Liver (tissue), 9 donors: ENCODE data around the gene PRICKLE4. TPM values are rescaled to one million over a fixed set of nuclear protein-coding genes. Genes with fewer than 3 reads are reported as not detected.

Experiments
- DNase-seq: peaks from one replicate; pipeline ENCODE4 v3.0.0-alpha.2; 2017; ENCODE audit warnings: low spot score
- H3K27ac ChIP-seq, 2 donors: one replicate each; pipeline ENCODE4 v1.7.0; 2013; ENCODE audit warnings: inconsistent platforms in 2 of 2, low read length in 2 of 2, control low read depth in 1 of 2, low read depth in 1 of 2, mild to moderate bottlenecking in 1 of 2
- H3K27me3 ChIP-seq, 4 donors: one replicate each; pipeline versions ENCODE4 v1.6.1 to v1.7.0; 2013; ENCODE audit warnings: low read length in 3 of 4, inconsistent platforms in 1 of 4, mild to moderate bottlenecking in 1 of 4, moderate library complexity in 1 of 4; ENCODE audit not compliant: control insufficient read depth in 4 of 4, insufficient read depth in 4 of 4
- H3K36me3 ChIP-seq, 4 donors: one replicate each; pipeline versions ENCODE4 v1.6.1 to v1.7.0; 2013; ENCODE audit warnings: low read length in 3 of 4, mild to moderate bottlenecking in 3 of 4, low read depth in 1 of 4, moderate library complexity in 1 of 4; ENCODE audit not compliant: control insufficient read depth in 4 of 4, insufficient read depth in 3 of 4
- H3K4me1 ChIP-seq, 4 donors: one replicate each; pipeline versions ENCODE4 v1.6.1 to v1.7.0; 2013; ENCODE audit warnings: low read length in 3 of 4, mild to moderate bottlenecking in 3 of 4, moderate library complexity in 1 of 4; ENCODE audit not compliant: control insufficient read depth in 4 of 4, insufficient read depth in 4 of 4
- H3K4me3 ChIP-seq, 3 donors: one replicate each; pipeline versions ENCODE4 v1.6.1 to v1.7.0; 2013; ENCODE audit warnings: low read length in 3 of 3, control low read depth in 1 of 3, low read depth in 1 of 3, mild to moderate bottlenecking in 1 of 3
- H3K9ac ChIP-seq, 2 donors: one replicate each; pipeline ENCODE4 v1.7.0; 2013; ENCODE audit warnings: low read length in 2 of 2, mild to moderate bottlenecking in 2 of 2, moderate library complexity in 2 of 2, control low read depth in 1 of 2, low read depth in 1 of 2
- H3K9me3 ChIP-seq, 4 donors: one replicate each; pipeline versions ENCODE4 v1.6.1 to v1.7.0; 2013; ENCODE audit warnings: low read length in 3 of 4; ENCODE audit not compliant: control insufficient read depth in 4 of 4
- CTCF ChIP-seq: fragments of 150-350 bp; IDR thresholded peaks from 2 replicates; pipeline ENCODE4 v1.5.1; 2017; ENCODE audit warnings: improper control_type of control experiment, low read depth, low read length; ENCODE audit not compliant: missing input control
- FOXA2 ChIP-seq: IDR thresholded peaks from 2 replicates; pipeline ENCODE4 v1.6.1; 2016; ENCODE audit warnings: antibody characterized with exemption
- GABPA ChIP-seq, 2 donors: IDR thresholded peaks in 1 of 2; conservative IDR thresholded peaks in 1 of 2; 2 replicates each; pipeline ENCODE4 v1.6.1; 2016; ENCODE audit warnings: antibody characterized with exemption in 2 of 2, mild to moderate bottlenecking in 1 of 2, moderate library complexity in 1 of 2
- HNF4G ChIP-seq: IDR thresholded peaks from 2 replicates; pipeline ENCODE4 v1.6.1; 2016; ENCODE audit warnings: antibody characterized with exemption
- JUND ChIP-seq, 2 donors: IDR thresholded peaks; 2 replicates each; pipeline ENCODE4 v1.6.1; 2016; ENCODE audit warnings: antibody characterized with exemption in 2 of 2
- MAX ChIP-seq: IDR thresholded peaks from 2 replicates; pipeline ENCODE4 v1.6.1; 2016; ENCODE audit warnings: antibody characterized with exemption
- NR2F2 ChIP-seq: IDR thresholded peaks from 2 replicates; pipeline ENCODE4 v1.6.1; 2016; ENCODE audit warnings: antibody characterized with exemption
- RAD21 ChIP-seq, 2 donors: IDR thresholded peaks; 2 replicates each; pipeline ENCODE4 v1.6.1; 2016; ENCODE audit warnings: antibody characterized with exemption in 2 of 2, mild to moderate bottlenecking in 2 of 2
- YY1 ChIP-seq: IDR thresholded peaks from 2 replicates; pipeline ENCODE4 v1.6.1; 2016; ENCODE audit warnings: antibody characterized with exemption, mild to moderate bottlenecking
- WGBS: extraction: QIAGEN DNeasy Blood & Tissue Kit; methylation state at CpG from one replicate; pipeline ENCODE4 v1.1.7; 2013; 5-methylcytosine and 5-hydroxymethylcytosine counted together
- polyA plus RNA-seq, 2 donors: library from polyadenylated mRNA; stranded (reverse) in 1 of 2; unstranded in 1 of 2; fragments of 200-250 nt in 1 of 2; fragments of >200 nt in 1 of 2; fragmentation: Nextera tagmentation in 1 of 2; extraction: Ambion mirVana in 1 of 2; gene quantifications; one replicate each; pipeline versions ENCODE4 v1.2.1 to v1.2.3, GENCODE V29; 2013 to 2015
- total RNA-seq, 2 donors: library from RNA; depleted of rRNA; stranded (reverse); fragments of >200 nt; gene quantifications; one replicate each; pipeline ENCODE4 v1.2.3, GENCODE V29; 2014
- TF ChIP-seq, protein P1 (sequence below): IDR thresholded peaks from 2 replicates; pipeline ENCODE4 v1.6.1; 2016; ENCODE audit warnings: antibody characterized with exemption
- TF ChIP-seq, protein P2 (sequence below): IDR thresholded peaks from 2 replicates; pipeline ENCODE4 v1.6.1; 2016; ENCODE audit warnings: antibody characterized with exemption, mild to moderate bottlenecking
- TF ChIP-seq, protein P3 (sequence below): IDR thresholded peaks from 2 replicates; pipeline ENCODE4 v1.6.1; 2016; ENCODE audit warnings: antibody characterized with exemption
- donor health status: healthy.
- donor health status: healthy.
- donor health status: healthy.
- donor health status: healthy.
- donor health status: healthy.

The PRICKLE4 gene
- total and polyA plus RNA-seq, 4 donors = 0.37 to 1.4 (median 0.98) TPM; not detected in 1

GRCh38 chr6:41755895-41756294 lies 24.7 kb upstream of the PRICKLE4 start:
- no peak overlapping the region for H3K4me3 ChIP-seq
- TF ChIP-seq JUND (IDR thresholded peaks at IDR 0.05) = no peak
- TF ChIP-seq NR2F2 = no peak
- no peaks in the 10 kb centered on the region for H3K36me3 ChIP-seq
- no peaks in the 10 kb centered on the region for H3K27me3 ChIP-seq
- H3K4me1 ChIP-seq = no peaks in the 10 kb centered on the region
- H3K27ac ChIP-seq = no peak overlapping the region
- DNase-seq = no peak
- WGBS = 78% methylated on average over 4 of the region's 4 CpGs
- no peak overlapping the region for H3K9ac ChIP-seq
- H3K9me3 ChIP-seq = no peaks in the 10 kb centered on the region

DNA sequence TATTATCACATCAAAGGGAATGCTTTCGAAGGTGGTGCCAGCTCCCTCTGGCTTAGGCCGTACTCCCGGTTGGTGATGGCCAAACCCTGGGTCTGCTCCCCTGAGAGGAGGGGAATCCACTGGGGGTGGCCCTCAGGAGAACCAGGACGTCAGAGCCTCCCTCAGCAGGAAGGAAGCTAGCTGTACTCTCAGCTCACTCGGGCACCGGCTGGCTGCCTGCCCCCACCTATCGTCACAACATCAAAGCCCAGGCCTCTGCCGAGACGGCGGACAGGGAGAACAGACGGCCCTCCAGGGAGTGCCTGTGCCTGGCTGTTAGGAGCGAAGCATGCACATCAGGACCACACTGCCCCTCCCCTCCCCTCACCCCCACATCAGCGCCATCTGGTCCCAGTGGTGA lies 24.2 kb upstream of the PRICKLE4 start:
- TF ChIP-seq CTCF (no peak), JUND (IDR thresholded peaks at IDR 0.05) (no peak), HNF4G (no peak), GABPA (IDR thresholded peaks at IDR 0.05 in 1 of 2, conservative IDR thresholded peaks at IDR 0.05 in 1 of 2) (no peak), MAX (no peak), RAD21 (IDR thresholded peaks at IDR 0.05) (no peak), FOXA2 (no peak), YY1 (no peak)
- TF ChIP-seq, protein P1, sequence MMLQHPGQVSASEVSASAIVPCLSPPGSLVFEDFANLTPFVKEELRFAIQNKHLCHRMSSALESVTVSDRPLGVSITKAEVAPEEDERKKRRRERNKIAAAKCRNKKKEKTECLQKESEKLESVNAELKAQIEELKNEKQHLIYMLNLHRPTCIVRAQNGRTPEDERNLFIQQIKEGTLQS = no peak
- TF ChIP-seq, protein P2, sequence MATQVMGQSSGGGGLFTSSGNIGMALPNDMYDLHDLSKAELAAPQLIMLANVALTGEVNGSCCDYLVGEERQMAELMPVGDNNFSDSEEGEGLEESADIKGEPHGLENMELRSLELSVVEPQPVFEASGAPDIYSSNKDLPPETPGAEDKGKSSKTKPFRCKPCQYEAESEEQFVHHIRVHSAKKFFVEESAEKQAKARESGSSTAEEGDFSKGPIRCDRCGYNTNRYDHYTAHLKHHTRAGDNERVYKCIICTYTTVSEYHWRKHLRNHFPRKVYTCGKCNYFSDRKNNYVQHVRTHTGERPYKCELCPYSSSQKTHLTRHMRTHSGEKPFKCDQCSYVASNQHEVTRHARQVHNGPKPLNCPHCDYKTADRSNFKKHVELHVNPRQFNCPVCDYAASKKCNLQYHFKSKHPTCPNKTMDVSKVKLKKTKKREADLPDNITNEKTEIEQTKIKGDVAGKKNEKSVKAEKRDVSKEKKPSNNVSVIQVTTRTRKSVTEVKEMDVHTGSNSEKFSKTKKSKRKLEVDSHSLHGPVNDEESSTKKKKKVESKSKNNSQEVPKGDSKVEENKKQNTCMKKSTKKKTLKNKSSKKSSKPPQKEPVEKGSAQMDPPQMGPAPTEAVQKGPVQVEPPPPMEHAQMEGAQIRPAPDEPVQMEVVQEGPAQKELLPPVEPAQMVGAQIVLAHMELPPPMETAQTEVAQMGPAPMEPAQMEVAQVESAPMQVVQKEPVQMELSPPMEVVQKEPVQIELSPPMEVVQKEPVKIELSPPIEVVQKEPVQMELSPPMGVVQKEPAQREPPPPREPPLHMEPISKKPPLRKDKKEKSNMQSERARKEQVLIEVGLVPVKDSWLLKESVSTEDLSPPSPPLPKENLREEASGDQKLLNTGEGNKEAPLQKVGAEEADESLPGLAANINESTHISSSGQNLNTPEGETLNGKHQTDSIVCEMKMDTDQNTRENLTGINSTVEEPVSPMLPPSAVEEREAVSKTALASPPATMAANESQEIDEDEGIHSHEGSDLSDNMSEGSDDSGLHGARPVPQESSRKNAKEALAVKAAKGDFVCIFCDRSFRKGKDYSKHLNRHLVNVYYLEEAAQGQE = no peak
- TF ChIP-seq, protein P3, sequence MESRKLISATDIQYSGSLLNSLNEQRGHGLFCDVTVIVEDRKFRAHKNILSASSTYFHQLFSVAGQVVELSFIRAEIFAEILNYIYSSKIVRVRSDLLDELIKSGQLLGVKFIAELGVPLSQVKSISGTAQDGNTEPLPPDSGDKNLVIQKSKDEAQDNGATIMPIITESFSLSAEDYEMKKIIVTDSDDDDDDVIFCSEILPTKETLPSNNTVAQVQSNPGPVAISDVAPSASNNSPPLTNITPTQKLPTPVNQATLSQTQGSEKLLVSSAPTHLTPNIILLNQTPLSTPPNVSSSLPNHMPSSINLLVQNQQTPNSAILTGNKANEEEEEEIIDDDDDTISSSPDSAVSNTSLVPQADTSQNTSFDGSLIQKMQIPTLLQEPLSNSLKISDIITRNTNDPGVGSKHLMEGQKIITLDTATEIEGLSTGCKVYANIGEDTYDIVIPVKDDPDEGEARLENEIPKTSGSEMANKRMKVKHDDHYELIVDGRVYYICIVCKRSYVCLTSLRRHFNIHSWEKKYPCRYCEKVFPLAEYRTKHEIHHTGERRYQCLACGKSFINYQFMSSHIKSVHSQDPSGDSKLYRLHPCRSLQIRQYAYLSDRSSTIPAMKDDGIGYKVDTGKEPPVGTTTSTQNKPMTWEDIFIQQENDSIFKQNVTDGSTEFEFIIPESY = no peak
- H3K9ac ChIP-seq = no peak overlapping the region
- 79% methylated on average over 13 of the region's 13 CpGs for WGBS

More for the DNA sequence above, 24.2 kb upstream of the PRICKLE4 start:
- no peaks in the 10 kb centered on the region for H3K27me3 ChIP-seq
- H3K4me3 ChIP-seq = no peak overlapping the region
- DNase-seq = no peak
- no peaks in the 10 kb centered on the region for H3K9me3 ChIP-seq
- no peak overlapping the region for H3K27ac ChIP-seq
- H3K36me3 ChIP-seq = no peaks in the 10 kb centered on the region
- no peaks in the 10 kb centered on the region for H3K4me1 ChIP-seq
